A549 (cell line): ENCODE data around the gene HOXA5. TPM values are rescaled to one million over a fixed set of nuclear protein-coding genes. Genes with fewer than 3 reads are reported as not detected.

Experiments
- ATAC-seq, 2 experiments: fragments of 200-7000 bp in 1 of 2; fragments of >200 bp in 1 of 2; cut with Nextera tagmentation in 1 of 2; cut with Tn5 transposase in 1 of 2; 3 replicates each; pipeline versions ENCODE4 v1.8.0 to v1.9.1; 2018 to 2020; ENCODE audit warnings: mild to moderate bottlenecking in 1 of 2, moderate library complexity in 1 of 2
- CTCF ChIA-PET: fragments of 300-600 bp; sonication (Branson Sonifier 250); formaldehyde crosslinking; extraction: SDS; loops from one replicate; lab custom pipeline; 2021; ENCODE audit warnings: antibody characterized with exemption, inconsistent platforms; lab: Yijun Ruan, JAX
- POLR2A ChIA-PET: fragments of 350-600 bp; formaldehyde crosslinking; extraction: SDS; loops from one replicate; lab custom pipeline; 2021; ENCODE audit warnings: antibody characterized with exemption, inconsistent platforms; lab: Yijun Ruan, JAX
- DNase-seq, 2 experiments: peaks; one replicate each; pipeline versions ENCODE4 v3.0.0 to v3.0.0-alpha.2; 2011 to 2016; ENCODE audit warnings: low read depth in 1 of 2, low spot score in 1 of 2
- FAIRE-seq: peaks from 2 replicates; lab custom pipeline; 2011; peaks lifted over from hg19 to GRCh38; lab: Jason Lieb, UNC
- H3K27ac ChIP-seq, 2 experiments: fragments of >200 bp; sonication (Bioruptor Twin); formaldehyde crosslinking; 3 replicates each; pipeline ENCODE4 v1.5.1; 2016 to 2017
- H3K4me1 ChIP-seq: fragments of >200 bp; sonication (Bioruptor Twin); formaldehyde crosslinking; 3 replicates; pipeline ENCODE4 v1.6.1; 2016
- H3K4me2 ChIP-seq: fragments of >200 bp; sonication (Bioruptor Twin); formaldehyde crosslinking; 3 replicates; pipeline ENCODE4 v1.6.1; 2016
- H3K4me3 ChIP-seq: fragments of >200 bp; sonication (Bioruptor Twin); formaldehyde crosslinking; 3 replicates; pipeline ENCODE4 v1.5.1; 2016
- H3K9me3 ChIP-seq: fragments of >200 bp; sonication (Bioruptor Twin); formaldehyde crosslinking; 3 replicates; pipeline ENCODE4 v1.6.1; 2016
- CBX2 ChIP-seq: fragments of 200-600 bp; sonication (generic); IDR thresholded peaks from 2 replicates; pipeline ENCODE4 v1.6.1; 2016; ENCODE audit warnings: low read depth, mild to moderate bottlenecking, borderline replicate concordance
- CHD2 ChIP-seq: fragments of 150-350 bp; IDR thresholded peaks from 2 replicates; pipeline ENCODE4 v1.6.1; 2014; ENCODE audit warnings: low read length; ENCODE audit not compliant: partially characterized antibody
- EP300 ChIP-seq, 2 experiments: fragments of >200 bp; sonication (Bioruptor Twin); formaldehyde crosslinking; IDR thresholded peaks; 2 replicates in 1 of 2; 3 replicates in 1 of 2; pipeline ENCODE4 v1.6.1; 2016 to 2017
- ESRRA ChIP-seq: fragments of 150-350 bp; IDR thresholded peaks from 2 replicates; pipeline ENCODE4 v1.6.1; 2014; ENCODE audit warnings: mild to moderate bottlenecking, low read length, borderline replicate concordance
- FOSB ChIP-seq: fragments of 250-450 bp; sonication (Bioruptor Pico); IDR thresholded peaks from 2 replicates; pipeline ENCODE4 v1.5.0; 2020; ENCODE audit warnings: mild to moderate bottlenecking, moderate library complexity
- FOSL2 ChIP-seq, 2 experiments: fragments of 450-650 bp in 1 of 2; fragments of >200 bp in 1 of 2; sonication (Bioruptor Twin) in 1 of 2; formaldehyde crosslinking; IDR thresholded peaks; 2 replicates each; pipeline versions ENCODE4 v1.5.0 to v1.6.1; 2016 to 2020; ENCODE audit warnings: mild to moderate bottlenecking in 1 of 2, moderate library complexity in 1 of 2
- FOXS1 ChIP-seq: fragments of 250-450 bp; sonication (Bioruptor Pico); IDR thresholded peaks from 2 replicates; pipeline ENCODE4 v1.5.0; 2020; ENCODE audit warnings: mild to moderate bottlenecking, moderate library complexity
- JUN ChIP-seq, 2 experiments: fragments of >200 bp; sonication (Bioruptor Twin); formaldehyde crosslinking; IDR thresholded peaks; 2 replicates in 1 of 2; 3 replicates in 1 of 2; pipeline ENCODE4 v1.6.1; 2016 to 2017
- KDM1A ChIP-seq: fragments of 200-600 bp; sonication (generic); IDR thresholded peaks from 2 replicates; pipeline ENCODE4 v1.6.1; 2016; ENCODE audit warnings: low read depth, mild to moderate bottlenecking
- KDM5A ChIP-seq: fragments of 200-600 bp; sonication (generic); IDR thresholded peaks from 2 replicates; pipeline ENCODE4 v1.6.1; 2016; ENCODE audit warnings: antibody characterized with exemption, mild to moderate bottlenecking
- MAFK ChIP-seq: fragments of 450-650 bp; IDR thresholded peaks from 2 replicates; pipeline ENCODE4 v1.6.1; 2014; ENCODE audit not compliant: partially characterized antibody
- MYC ChIP-seq: IDR thresholded peaks from 2 replicates; pipeline ENCODE4 v1.6.1; 2012; ENCODE audit warnings: mild to moderate bottlenecking, inconsistent platforms, low read length, improper control_type of control experiment, borderline replicate concordance
- NR3C1 ChIP-seq: fragments of >200 bp; sonication (Bioruptor Twin); formaldehyde crosslinking; IDR thresholded peaks from 3 replicates; pipeline ENCODE4 v1.6.1; 2017
- PBX3 ChIP-seq: IDR thresholded peaks from 2 replicates; pipeline ENCODE4 v1.6.1; 2012
- POLR2AphosphoS2 ChIP-seq: conservative IDR thresholded peaks from 2 replicates; pipeline ENCODE4 v1.6.1; 2012; ENCODE audit warnings: low read length, improper control_type of control experiment, inconsistent platforms
- RARB ChIP-seq: fragments of 250-450 bp; sonication (Bioruptor Pico); IDR thresholded peaks from 2 replicates; pipeline ENCODE4 v1.8.0; 2021; ENCODE audit warnings: mild to moderate bottlenecking, moderate library complexity
- SMC3 ChIP-seq: fragments of >200 bp; sonication (Bioruptor Twin); formaldehyde crosslinking; IDR thresholded peaks from 3 replicates; pipeline ENCODE4 v1.6.1; 2018; ENCODE audit warnings: inconsistent platforms
- ZFP36 ChIP-seq: fragments of 450-650 bp; IDR thresholded peaks from 2 replicates; pipeline ENCODE4 v1.6.1; 2014; ENCODE audit warnings: borderline replicate concordance; ENCODE audit not compliant: partially characterized antibody
- WGBS: methylation state at CpG from one replicate; pipeline ENCODE4 v1.1.6; 2017; ENCODE audit errors: missing lambda C conversion rate; 5-methylcytosine and 5-hydroxymethylcytosine counted together
- polyA plus RNA-seq, 4 experiments: library from polyadenylated mRNA; depleted of rRNA in 3 of 4; stranded (reverse); fragments of >200 nt; fragmentation: RNase III in 1 of 4; extraction: RNeasy Plus Mini Kit Qiagen cat#74134 plus additional on column Dnase treatment in 1 of 4; gene quantifications; 2 replicates in 3 of 4; 3 replicates in 1 of 4; pipeline ENCODE4 v1.2.3, GENCODE V29; 2011 to 2017
- TF ChIP-seq, protein P1 (sequence below): fragments of 200-600 bp; sonication (generic); IDR thresholded peaks from 2 replicates; pipeline ENCODE4 v1.6.1; 2016; ENCODE audit warnings: antibody characterized with exemption, mild to moderate bottlenecking, moderate library complexity
- TF ChIP-seq, protein P2 (sequence below): fragments of 450-650 bp; IDR thresholded peaks from 2 replicates; pipeline ENCODE4 v1.6.1; 2014; ENCODE audit warnings: antibody characterized with exemption

Gene HOXA5
- polyA plus RNA-seq, 2 of the 4 experiments (the other 2 are of a cell fraction) = 4.0 to 6.5 TPM

- ChIA-PET POLR2A (no interaction called here), CTCF (interaction anchor here (1.5 to 3.7 kb wide), 3 partner anchors 10 to 37 kb away, joined by 4 to 20 read pairs (median 4); partner anchors contain the start of genes HOXA1 and HOXA5)
- H3K4me3 ChIP-seq = no peak overlapping the region
- no peak for ATAC-seq
- H3K4me2 ChIP-seq = no peak overlapping the region
- WGBS = 94% methylated on average over 14 of the region's 14 CpGs
- H3K27ac ChIP-seq = no peak overlapping the region
- no peak for TF ChIP-seq SMC3
- no peak for TF ChIP-seq NR3C1
- no peak for TF ChIP-seq FOSL2 (IDR thresholded peaks at IDR 0.05)
- no peak for TF ChIP-seq FOSL2 (CRISPR knock-in tag; IDR thresholded peaks at IDR 0.05)
- no peak for TF ChIP-seq JUN (IDR thresholded peaks at IDR 0.05)
- TF ChIP-seq, all 56 proteins: peak for 0
- Histone ChIP-seq H3K9me3 (no peaks in the 10 kb centered on the region), H3K4me1 (peaks cover 26% of the 10 kb centered on the region)
- FAIRE-seq (no peak), DNase-seq (no peak)
Observed at GRCh38 chr7:27106901-27107240, 36.6 kb downstream of the HOXA5 start.

GRCh38 chr7:27106181-27106900 is 37.1 kb downstream of the HOXA5 start:
- Histone ChIP-seq H3K4me2 (no peak overlapping the region), H3K4me1 (peaks cover 20% of the 10 kb centered on the region), H3K27ac (no peak overlapping the region), H3K4me3 (no peak overlapping the region), H3K9me3 (no peaks in the 10 kb centered on the region)
- ChIA-PET POLR2A (interaction anchor here (0.6 kb wide), 2 partner anchors 10 to 129 kb away, joined by 3 read pairs; no protein-coding TSS in a partner anchor), CTCF (interaction anchor here (0.7 to 3.7 kb wide), 7 partner anchors 9 to 424 kb away, joined by 3 to 20 read pairs (median 4); partner anchors contain the start of genes HOXA1 and HOXA5)
- DNase-seq (no peak), ATAC-seq (no peak), FAIRE-seq (no peak)
- WGBS = 93% methylated on average over 41 of the region's 44 CpGs
- no peak for TF ChIP-seq FOSB (CRISPR knock-in tag)
- TF ChIP-seq RARB (CRISPR knock-in tag) = no peak
- TF ChIP-seq SMC3 = no peak
- no peak for TF ChIP-seq EP300 (IDR thresholded peaks at IDR 0.05)
- no peak for TF ChIP-seq ESRRA
- TF ChIP-seq MAFK = no peak
- TF ChIP-seq, protein P1, sequence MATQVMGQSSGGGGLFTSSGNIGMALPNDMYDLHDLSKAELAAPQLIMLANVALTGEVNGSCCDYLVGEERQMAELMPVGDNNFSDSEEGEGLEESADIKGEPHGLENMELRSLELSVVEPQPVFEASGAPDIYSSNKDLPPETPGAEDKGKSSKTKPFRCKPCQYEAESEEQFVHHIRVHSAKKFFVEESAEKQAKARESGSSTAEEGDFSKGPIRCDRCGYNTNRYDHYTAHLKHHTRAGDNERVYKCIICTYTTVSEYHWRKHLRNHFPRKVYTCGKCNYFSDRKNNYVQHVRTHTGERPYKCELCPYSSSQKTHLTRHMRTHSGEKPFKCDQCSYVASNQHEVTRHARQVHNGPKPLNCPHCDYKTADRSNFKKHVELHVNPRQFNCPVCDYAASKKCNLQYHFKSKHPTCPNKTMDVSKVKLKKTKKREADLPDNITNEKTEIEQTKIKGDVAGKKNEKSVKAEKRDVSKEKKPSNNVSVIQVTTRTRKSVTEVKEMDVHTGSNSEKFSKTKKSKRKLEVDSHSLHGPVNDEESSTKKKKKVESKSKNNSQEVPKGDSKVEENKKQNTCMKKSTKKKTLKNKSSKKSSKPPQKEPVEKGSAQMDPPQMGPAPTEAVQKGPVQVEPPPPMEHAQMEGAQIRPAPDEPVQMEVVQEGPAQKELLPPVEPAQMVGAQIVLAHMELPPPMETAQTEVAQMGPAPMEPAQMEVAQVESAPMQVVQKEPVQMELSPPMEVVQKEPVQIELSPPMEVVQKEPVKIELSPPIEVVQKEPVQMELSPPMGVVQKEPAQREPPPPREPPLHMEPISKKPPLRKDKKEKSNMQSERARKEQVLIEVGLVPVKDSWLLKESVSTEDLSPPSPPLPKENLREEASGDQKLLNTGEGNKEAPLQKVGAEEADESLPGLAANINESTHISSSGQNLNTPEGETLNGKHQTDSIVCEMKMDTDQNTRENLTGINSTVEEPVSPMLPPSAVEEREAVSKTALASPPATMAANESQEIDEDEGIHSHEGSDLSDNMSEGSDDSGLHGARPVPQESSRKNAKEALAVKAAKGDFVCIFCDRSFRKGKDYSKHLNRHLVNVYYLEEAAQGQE = no peak
- TF ChIP-seq CHD2 = no peak
- no peak for TF ChIP-seq FOSL2 (IDR thresholded peaks at IDR 0.05)
- TF ChIP-seq FOSL2 (CRISPR knock-in tag; IDR thresholded peaks at IDR 0.05) = no peak
- TF ChIP-seq, protein P2, sequence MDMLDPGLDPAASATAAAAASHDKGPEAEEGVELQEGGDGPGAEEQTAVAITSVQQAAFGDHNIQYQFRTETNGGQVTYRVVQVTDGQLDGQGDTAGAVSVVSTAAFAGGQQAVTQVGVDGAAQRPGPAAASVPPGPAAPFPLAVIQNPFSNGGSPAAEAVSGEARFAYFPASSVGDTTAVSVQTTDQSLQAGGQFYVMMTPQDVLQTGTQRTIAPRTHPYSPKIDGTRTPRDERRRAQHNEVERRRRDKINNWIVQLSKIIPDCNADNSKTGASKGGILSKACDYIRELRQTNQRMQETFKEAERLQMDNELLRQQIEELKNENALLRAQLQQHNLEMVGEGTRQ = no peak
- no peak for TF ChIP-seq JUN (IDR thresholded peaks at IDR 0.05)
- TF ChIP-seq KDM1A = no peak
- TF ChIP-seq FOXS1 (CRISPR knock-in tag) = no peak
- no peak for TF ChIP-seq KDM5A
- no peak for TF ChIP-seq ZFP36
- no peak for TF ChIP-seq POLR2AphosphoS2
- TF ChIP-seq PBX3 = no peak
- no peak for TF ChIP-seq CBX2
- no peak for TF ChIP-seq MYC
